Prostate gland (tissue), 2 donors: ENCODE results near the gene KDM1A.

ENCODE experiments used
- POLR2A ChIP-seq: fragments of 450-650 bp; IDR thresholded peaks from one replicate; pipeline ENCODE4 v1.6.1; 2016; ENCODE audit warnings: antibody characterized with exemption, mild to moderate bottlenecking
- POLR2AphosphoS5 ChIP-seq: sonication (generic); formaldehyde crosslinking; IDR thresholded peaks from one replicate; pipeline ENCODE4 v1.6.1; 2017; ENCODE audit warnings: antibody characterized with exemption
- TF ChIP-seq, protein P1 (sequence below), 4 experiments: fragments of 200-600 bp in 2 of 4; fragments of 450-650 bp in 2 of 4; sonication (generic) in 2 of 4; IDR thresholded peaks; 1 replicate in 3 of 4; 2 replicates in 1 of 4; pipeline ENCODE4 v1.5.1; 2016 to 2019; ENCODE audit warnings: antibody characterized with exemption in 4 of 4, mild to moderate bottlenecking in 2 of 4, moderate library complexity in 2 of 4

DNA sequence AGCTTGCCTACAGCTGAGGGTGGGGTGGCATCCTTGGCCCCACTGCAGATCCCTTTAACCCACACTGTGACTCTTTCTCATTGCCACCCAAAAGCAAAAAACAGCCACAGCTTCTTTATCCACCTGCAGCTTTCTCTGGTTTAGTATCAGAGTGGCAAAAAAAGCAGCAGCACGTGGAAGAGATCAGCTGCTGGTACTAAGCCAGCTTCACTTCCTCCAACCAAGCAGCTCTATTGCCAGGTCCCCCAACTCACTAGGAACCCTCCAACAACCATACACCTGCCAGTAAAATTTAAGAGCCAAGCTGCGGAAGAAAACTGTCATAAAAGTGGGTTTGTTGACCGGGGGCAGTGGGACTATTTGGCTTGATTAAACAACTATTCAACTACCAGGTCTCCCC lies 66.4 kb downstream of the KDM1A start:
- TF ChIP-seq, protein P1, sequence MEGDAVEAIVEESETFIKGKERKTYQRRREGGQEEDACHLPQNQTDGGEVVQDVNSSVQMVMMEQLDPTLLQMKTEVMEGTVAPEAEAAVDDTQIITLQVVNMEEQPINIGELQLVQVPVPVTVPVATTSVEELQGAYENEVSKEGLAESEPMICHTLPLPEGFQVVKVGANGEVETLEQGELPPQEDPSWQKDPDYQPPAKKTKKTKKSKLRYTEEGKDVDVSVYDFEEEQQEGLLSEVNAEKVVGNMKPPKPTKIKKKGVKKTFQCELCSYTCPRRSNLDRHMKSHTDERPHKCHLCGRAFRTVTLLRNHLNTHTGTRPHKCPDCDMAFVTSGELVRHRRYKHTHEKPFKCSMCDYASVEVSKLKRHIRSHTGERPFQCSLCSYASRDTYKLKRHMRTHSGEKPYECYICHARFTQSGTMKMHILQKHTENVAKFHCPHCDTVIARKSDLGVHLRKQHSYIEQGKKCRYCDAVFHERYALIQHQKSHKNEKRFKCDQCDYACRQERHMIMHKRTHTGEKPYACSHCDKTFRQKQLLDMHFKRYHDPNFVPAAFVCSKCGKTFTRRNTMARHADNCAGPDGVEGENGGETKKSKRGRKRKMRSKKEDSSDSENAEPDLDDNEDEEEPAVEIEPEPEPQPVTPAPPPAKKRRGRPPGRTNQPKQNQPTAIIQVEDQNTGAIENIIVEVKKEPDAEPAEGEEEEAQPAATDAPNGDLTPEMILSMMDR (IDR thresholded peaks at IDR 0.05): no peak
- TF ChIP-seq POLR2A: no peak
- no peak for TF ChIP-seq POLR2AphosphoS5
